HL-60/S4 (cell line): ENCODE results near the gene TTYH2.
"Not testable (repeated sequence)": the region's sequence is repeated elsewhere in the genome, so short reads cannot be mapped to it uniquely, and the experiment has no call there.

Source experiments
- in situ Hi-C: fragments of 300-500 bp; cut with MboI; formaldehyde crosslinking; loops from 2 replicates; pipeline ENCODE4 v1.14.3; 2022; ENCODE audit warnings: low sequenced_read_pairs

The TTYH2 gene

DNA sequence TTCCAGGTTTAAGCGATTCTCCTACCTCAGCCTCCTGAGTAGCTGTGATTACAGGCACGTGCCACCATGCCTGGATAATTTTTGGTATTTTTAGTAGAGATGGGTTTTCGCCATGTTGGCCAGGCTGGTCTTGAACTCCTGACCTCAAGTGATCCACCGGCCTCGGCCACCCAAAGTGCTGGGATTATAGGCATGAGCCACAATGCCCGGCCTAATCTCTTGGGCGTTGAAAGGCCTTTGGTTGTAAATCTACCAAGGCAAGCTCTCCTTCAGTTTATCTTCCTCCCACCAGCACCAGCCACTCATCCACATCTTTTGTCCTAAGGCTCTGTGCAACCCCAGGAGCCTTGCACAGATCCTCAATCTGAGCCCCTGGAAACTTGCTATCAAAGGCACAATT is 66.2 kb downstream of the TTYH2 start:
- in situ Hi-C loops, result not testable (repeated sequence)

DNA sequence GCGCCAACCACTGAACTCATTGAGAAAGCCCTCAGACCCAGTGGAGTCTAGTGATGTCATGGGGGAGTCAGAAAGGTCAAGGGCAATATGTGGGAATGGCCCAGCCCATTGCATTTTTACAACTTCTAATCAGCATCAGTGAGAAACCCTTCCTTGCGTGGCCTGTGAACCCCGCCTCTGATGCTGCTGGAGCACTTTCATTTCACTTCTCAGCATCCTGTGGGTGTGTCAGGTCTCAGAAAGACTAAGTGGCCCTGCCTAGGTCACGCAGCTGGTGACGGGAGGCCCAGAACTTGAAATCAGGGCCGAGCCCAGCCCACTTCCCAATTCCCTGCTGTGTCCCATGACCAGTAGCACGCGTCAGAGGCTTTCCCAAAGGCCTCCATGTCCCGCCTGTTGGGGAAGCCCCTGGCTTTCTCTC is 66.7 kb downstream of the TTYH2 start:
- in situ Hi-C loops, result no loop called here

DNA sequence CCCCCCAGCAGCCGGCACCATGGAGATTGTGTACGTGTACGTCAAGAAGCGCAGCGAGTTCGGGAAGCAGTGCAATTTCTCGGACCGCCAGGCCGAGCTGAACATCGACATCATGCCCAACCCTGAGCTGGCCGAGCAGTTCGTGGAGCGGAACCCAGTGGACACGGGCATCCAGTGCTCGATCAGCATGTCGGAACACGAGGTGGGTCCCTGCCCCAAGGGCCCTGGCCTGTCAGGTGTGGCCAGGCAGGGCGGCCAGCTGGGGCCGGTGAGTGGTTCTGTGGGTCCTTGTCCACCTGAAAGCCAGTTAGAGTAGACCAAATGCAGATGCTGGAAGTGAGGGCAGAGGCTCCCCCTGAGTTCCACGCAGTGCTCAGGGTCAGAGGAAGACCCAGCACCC is 68.4 kb downstream of the TTYH2 start:
- in situ Hi-C loops, result no loop called here

DNA sequence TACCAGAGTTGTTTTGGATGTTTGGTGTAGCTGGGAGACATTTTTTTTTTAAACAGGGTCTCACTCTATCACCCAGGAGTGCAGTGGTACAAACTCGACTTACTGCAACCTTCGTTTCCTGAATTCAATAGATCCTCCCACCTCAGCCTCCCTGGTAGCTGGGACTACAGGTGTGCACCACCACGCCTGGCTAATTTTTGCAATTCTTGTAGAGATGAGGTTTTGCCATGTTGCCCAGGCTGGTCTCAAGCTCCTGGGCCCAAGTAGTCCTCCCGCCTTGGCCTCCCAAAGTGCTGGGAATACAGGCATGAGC is 68.9 kb downstream of the TTYH2 start:
- in situ Hi-C loops, result not testable (repeated sequence)

DNA sequence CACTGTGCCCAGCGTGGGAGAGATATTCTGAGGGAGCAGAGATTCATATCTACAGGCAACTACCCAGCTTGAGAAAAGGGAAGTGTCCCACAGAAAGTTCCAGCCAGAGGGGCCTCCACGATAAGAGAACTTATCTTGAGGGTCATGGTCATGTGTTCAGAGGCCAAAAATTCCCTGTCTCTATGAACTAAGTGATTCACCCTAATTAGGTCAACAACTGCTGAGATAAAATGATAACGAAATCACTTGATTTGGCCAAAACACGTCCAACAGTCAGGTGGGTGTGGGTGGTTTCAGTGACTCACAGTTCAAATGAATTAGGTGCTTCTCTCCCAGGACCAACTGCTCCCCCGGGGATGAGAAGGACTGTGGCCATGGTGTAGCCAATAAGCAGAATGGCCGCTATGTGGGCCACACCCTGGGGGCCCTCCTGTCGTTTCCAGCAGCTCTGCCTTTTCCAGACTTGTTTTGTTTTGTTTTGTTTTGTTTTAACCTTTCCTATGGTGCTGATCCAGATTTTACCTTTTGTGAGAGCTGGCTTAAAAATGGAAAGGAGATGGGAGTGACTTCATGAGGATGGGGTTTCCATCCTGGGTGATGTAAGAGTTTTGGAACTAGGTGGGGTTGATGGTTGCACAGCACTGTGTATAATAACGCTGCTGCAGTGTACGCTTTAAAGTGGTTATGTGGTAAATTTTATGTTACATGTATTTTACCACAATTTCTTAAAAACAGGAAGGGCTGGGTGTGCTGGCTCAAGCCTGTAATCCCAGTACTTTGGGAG is 69.4 kb downstream of the TTYH2 start:
- in situ Hi-C loops, result no loop called here

DNA sequence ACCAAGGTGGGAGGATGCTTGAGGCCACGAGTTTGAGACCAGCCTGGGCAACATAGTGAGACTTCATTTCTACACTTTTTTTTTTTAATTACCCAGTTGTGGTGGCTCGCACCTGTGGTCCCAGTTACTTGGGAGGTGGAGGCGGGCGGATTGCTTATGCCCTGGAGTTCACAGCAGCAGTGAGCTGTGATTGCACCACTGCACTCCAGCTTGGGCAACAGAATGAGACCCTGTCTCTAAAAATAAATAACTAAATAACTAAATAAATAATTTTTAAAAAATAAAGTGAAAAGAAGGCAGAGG is 70.0 kb downstream of the TTYH2 start:
- in situ Hi-C loops, result no loop called here

DNA sequence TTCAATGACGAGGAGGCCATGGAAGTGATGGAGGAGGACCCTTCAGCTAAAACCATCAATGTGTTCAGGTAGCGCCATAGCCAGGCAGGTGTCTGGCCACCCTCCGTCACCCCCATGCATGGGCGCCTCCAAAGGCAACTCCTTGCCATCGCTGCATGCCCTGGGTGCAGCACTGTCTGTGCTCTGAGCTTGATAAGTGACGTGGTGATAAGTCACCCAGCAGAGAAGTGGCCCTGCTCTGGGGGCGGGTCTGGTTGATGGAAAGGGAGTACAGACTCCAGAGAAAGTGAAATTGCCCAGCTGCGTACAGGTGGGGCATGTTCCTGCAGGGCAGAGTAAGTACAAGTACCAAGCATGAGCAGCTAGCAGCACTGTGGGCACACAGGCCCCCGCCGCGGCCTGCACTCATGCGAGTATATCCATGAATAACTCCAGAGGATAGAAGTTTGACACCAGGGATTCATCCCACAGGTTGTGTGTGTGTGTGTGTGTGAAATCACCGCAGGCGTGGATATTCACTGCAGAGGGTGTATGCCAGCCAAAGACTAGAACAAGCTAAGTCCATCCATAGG is 73.7 kb downstream of the TTYH2 start:
- in situ Hi-C loops, result no loop called here

DNA sequence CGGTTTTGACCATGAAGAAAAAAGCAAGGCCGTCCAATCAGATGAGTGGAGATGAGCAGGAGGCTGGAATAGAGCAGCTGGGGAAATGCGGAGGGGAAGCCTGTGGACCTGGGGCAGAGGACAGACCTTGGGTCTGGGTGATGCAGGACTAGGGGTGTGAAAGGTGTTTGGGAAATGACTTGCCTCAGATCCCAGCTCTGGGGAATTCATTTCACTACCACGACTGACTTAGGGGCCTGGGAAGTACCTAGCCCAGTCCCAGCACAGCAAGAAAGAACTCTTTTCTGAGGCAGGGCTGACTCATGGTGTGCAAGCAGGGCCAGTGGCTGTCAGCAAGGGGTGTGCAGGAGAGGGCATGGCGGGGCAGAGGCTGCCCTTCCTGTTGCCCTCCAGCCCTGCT is 75.4 kb downstream of the TTYH2 start:
- in situ Hi-C loops, result no loop called here

DNA sequence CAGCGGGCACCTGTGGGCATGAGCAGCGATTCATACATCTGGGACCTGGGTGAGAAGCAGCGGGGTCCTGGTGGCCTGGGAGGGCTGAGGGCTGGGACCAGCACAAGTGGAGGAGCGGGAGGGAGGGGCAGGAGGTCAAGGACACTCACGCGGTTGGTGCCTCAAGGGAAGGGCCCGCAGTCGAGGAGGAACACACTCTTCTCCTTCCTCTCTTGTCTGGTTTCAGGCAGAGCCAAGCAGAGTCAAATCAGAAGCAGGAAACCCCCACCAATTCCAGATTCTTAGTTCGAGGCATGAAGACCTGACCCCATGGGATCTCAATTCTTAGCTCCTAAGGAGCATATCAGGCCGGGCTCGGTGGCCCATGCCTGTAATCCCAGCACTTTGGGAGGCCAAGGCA is 76.3 kb downstream of the TTYH2 start:
- in situ Hi-C loops, result no loop called here

DNA sequence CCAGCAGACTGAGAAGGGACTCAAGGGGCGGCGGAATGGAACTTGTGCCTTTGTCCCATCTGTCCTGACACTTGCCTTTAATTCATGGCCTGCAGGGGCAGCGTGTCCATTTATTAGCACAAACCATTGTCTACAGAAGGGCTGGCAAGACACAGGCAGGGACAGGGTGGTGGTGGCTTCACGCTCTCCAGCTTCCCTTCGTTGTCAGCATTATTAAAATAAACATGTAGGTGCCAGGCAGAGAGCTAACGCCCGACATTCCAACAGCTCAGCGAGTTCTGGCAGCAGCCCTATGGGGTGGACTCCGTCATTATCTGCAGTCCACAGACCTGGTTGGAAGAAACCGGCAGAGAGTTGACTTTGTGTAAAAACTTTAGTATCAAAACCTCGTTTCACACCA is 77.0 kb downstream of the TTYH2 start:
- in situ Hi-C loops, result no loop called here

DNA sequence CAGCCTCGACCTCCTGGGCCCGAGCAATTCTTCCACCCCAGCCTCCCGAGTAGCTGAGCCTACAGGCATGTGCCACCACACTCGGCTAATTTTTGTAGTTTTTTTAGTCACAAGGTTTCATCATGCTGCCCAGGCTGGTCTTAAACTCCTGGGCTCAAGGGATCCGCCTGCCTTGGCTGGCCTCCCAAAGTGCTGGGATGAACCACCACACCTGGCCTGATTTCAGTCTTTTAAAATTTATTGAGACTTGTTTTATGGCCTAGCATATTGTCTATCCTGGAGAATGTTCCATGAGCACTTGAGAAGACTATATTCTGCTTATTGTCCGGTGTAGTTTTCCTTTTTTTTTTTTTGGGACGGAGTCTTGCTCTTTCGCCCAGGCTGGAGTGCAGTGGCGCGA is 79.1 kb downstream of the TTYH2 start:
- in situ Hi-C loops, result no loop called here

DNA sequence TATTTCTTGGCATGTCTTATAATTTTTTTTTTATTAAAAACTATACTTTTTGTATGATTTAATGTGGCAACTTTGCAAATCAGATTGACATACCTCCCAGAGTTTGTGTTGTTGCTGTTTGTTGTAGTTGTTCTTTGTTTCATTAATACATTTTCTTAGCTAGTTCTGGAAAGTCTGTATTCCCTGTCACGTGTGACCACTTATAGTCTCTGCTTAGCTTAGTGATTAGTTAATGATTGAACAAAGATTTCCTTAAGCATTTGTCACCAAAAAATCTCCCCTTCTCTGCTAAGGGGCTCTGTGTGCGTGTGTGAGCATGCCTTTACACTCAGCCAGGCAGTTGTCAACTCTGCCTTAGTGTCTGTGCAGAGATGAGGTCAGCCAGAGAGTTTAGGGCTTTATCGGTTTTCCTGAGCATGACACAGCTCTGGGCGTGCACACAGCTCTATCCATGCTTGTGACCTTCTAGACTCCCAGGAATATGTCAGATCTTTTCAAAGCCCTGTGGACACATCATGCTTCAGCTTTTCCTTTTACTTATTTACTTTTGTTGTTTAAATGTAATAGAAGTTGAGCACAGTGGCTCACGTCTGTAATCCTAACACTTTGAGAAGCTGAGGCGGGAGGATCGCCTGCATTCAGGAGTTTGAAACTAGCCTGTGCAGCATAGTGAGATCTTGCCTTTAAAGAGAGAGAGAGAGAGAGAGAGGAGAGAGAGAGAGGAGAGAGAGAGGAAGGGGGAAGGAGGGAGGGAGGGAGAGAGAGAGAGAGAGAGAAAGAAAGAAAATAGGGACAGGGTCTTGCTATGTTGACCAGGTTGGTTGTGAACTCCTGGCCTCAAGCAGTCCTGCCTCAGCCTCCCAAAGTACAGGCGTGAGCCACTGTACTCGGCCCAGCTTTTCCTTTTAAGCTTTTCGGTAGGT is 82.5 kb downstream of the TTYH2 start:
- in situ Hi-C loops, result no loop called here

DNA sequence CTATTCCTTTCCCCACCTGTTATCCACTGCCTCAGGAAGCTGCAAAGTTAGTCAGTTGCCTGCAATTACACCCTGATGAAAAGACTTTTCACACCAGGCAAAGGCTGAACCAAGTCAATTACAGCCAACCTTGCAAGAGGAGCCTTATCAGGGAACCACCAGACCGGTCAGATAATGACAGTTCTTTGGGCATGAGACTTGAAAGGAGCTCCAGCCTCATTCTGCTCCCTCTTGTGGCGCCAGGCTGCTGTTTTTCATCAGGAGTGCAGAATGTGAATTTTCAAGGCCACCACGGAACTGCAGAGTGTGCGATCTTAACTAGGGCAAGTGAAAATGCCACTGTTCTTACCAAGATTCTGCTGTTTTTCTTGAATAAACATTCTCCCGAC is 83.2 kb downstream of the TTYH2 start:
- in situ Hi-C loops, result no loop called here

DNA sequence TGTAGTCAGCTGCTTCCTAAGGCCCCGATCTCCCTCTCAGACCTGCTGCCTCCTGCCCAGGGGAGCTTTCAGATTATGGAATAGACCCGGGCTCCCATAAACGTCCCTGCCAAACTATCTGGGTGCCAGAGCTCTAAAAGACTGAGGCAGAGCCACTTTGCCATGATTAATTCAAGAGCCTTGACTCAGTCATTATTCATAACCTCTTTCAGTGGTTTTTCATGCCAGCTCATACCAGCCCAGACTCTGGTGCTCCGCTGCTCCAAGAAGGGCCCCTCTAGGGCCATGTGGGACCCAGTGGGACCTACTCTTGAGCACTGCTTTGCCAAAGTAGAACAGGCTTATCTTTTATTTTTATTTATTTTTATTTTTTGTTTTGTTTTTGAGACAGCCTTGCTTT is 84.6 kb downstream of the TTYH2 start:
- in situ Hi-C loops, result no loop called here

DNA sequence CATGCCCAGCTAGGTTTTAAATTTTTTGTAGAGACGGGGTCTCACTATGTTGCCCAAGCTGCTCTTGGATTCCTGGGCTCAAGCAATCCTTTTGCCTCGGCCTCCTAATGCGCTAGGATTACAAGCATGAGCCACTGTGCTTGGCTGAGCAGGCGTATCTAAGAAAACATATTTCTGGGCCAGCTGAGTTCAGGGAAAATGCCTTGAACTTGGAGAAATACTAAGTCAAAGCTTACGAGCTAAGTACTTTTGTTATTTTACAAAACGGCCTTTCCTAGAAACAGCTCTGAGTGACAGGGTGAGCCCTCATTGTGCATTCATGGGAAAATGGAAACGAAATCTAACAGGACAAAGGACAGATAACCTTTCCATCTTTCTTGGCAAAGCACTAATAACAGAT is 85.4 kb downstream of the TTYH2 start:
- in situ Hi-C loops, result no loop called here

DNA sequence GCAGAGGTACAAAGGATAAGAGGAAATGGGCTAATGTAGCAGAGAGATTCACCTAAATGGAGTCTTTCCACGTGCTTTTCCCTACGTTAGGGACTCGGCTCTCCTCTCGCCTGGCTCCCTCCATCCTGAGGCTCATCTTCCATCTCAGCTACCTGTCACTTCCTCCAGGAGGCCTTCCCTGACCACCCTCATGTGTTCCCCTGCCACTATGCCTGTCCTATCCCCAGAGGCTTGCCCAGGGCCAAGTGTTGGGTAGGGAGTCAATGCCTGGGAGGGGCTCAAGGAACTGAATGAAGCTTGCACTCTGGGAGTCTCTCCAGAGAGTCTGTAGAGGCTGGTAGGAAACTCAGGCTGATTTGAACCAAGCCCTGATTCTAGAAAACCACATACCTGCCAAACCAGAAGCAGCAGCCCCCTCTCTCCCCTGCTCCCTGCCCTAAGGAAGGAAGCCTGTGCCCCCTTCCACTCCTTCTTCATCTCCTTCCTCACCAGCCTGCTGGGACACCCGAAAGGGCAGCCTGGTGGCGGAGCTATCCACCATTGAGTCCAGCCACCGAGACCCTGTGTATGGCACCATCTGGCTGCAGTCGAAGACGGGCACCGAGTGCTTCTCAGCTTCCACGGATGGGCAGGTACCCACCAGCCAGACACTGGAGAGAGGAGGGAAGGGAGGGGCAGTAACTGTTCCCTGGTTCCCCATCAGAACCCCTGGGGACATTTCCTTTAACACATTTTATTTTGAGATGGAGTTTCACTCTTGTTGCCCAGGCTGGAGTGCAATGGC is 86.0 kb downstream of the TTYH2 start:
- in situ Hi-C loops, result no loop called here

DNA sequence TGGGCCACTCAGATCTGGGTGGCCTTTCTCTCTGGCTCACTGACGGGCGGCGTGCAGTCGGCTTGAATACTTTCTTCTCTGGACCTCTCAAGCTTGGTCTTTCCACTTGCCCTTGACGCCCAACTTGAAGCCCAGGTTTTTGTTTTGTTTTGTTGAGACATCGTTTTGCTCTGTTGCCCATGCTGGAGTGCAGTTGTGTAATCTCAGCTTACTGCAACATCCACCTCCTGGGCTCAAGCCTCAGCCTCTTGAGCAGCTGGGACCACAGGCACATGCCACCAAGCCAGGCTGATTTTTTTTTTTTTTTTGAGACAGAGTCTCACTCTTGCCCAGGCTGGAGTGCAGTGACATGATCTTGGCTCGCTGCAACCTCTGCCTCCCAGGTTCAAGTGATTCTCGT is 89.9 kb downstream of the TTYH2 start:
- in situ Hi-C loops, result no loop called here

DNA sequence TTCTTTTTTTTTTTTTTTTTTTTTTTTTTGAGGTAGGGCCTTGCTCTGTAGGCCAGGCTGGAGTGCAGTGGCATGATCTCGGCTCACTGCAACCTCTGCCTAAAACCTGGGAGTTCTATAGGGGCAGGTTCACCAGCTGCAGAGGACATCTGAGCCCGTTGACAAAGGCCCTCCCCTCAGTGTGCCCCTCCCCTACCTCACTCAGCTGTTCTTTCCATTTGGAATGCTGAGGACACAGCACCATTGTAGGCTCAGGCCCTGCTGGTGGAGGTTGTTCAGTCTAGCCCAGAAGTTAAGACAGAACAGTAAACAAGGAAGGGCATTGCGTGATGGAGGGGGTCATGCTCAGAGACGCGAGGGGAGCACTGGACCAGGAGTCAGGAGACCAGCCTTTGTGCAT is 90.8 kb downstream of the TTYH2 start:
- in situ Hi-C loops, result no loop called here

DNA sequence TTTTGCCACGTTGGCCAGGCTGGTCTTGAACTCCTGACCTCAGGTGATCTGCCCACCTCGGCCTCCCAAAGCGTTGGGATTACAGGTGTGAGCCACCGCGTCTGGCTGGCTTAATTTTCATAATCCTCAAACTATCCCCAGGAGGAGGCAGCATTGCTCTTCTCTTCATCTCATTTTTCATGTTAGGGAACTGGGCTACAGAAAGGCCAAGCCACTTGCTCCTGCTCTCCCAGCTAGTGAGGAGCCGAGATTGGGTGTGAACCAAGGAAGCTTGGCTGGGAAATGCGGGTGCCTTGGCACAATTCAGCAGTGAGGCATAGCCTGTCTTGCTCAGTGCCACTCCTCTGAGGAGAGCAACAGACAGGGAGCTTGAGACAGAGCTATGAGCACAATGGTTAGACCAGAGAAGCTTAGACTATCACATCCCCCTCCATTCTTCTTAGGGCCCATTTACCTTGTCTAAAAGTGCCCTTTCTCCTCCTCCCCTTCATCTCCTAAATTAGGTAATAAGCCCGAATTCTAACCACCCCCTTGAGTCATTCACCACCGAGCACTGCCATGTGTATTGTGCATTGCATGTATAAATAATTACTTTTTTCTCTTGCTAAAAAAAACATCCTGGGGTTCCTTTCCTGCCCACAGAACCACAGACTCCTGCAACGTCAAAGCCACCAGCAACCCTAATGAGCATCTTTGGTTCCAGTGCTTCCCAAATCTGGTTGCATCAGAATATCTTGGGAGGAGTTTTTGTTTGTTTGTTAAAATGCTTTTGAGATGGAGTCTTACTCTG is 92.7 kb downstream of the TTYH2 start:
- in situ Hi-C loops, result no loop called here

DNA sequence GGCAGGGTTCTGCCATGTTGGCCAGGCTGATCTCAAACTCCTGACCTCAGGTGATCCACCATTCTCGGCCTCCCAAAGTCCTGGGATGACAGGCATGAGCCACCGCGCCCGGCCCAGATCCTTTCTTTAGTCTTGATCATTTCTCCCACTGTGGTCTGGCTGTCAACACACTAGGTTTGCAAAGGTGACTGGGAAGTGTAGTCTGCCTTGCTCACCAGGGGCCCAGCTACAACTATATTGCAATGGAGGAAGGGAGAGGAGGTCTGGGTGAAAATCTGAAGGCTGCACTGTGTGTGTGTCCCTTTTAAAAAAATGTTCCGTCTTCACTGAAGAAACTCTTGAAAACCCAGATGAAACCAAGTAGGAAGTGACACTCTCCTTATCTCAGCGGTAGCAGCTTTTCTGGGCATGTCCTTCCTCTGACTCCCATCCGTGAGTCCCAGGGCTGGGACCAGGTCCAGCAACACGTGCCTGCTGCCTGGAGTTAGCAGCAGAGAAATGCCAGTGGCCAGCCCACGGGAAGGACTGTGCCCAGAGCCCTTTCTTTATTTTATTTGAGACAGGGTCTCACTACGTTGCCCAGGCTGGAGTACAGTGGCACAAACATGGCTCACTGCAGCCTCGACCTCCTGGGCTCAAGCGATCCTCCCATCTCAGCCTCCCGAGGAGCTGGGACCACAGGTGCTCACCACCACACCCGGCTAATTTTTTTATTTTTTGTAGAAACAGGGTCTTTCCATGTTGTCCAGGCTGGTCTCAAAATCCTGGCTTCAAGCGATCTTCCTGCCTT is 94.8 kb downstream of the TTYH2 start:
- in situ Hi-C loops, result no loop called here
